IPS-18a (cell line): Measurements from ENCODE around the gene RBP2.

Experiments
- H3K27ac ChIP-seq: one replicate; pipeline ENCODE4 v1.5.1; 2013; ENCODE audit warnings: low read length
- H3K27me3 ChIP-seq: one replicate; pipeline ENCODE4 v1.6.1; 2013; ENCODE audit warnings: mild to moderate bottlenecking, low read length; ENCODE audit not compliant: control insufficient read depth, insufficient read depth
- H3K36me3 ChIP-seq: one replicate; pipeline ENCODE4 v1.6.1; 2013; ENCODE audit warnings: low read depth, low read length; ENCODE audit not compliant: control insufficient read depth
- H3K4me1 ChIP-seq: one replicate; pipeline ENCODE4 v1.6.1; 2013; ENCODE audit warnings: low read depth, low read length; ENCODE audit not compliant: control insufficient read depth
- H3K4me3 ChIP-seq: one replicate; pipeline ENCODE4 v1.5.1; 2013; ENCODE audit warnings: low read length
- H3K9ac ChIP-seq: one replicate; pipeline ENCODE4 v1.6.1; 2013; ENCODE audit warnings: mild to moderate bottlenecking, low read length, moderate library complexity
- H3K9me3 ChIP-seq: one replicate; pipeline ENCODE4 v1.6.1; 2013; ENCODE audit warnings: low read depth, low read length; ENCODE audit not compliant: control insufficient read depth

RBP2 gene

GRCh38 chr3:139476348-139476747 is at the start of gene RBP2:
TSS of gene RBP2 (minus strand) at chr3:139476516. CDS start at chr3:139476459, 57 bp downstream.
- Histone ChIP-seq H3K4me3 (no peak within 1 kb of the TSS), H3K36me3 (no peaks in the 10 kb centered on the region), H3K9me3 (no peaks in the 10 kb centered on the region), H3K27me3 (no peaks in the 10 kb centered on the region), H3K9ac (no peak within 1 kb of the TSS), H3K4me1 (peaks cover 4% of the 10 kb centered on the region), H3K27ac (no peak within 1 kb of the TSS)

- Histone ChIP-seq H3K4me3 (no peak overlapping the region), H3K9me3 (no peaks in the 10 kb centered on the region), H3K4me1 (peaks cover 22% of the 10 kb centered on the region), H3K27me3 (peaks cover 20% of the 10 kb centered on the region), H3K27ac (no peak overlapping the region), H3K36me3 (no peaks in the 10 kb centered on the region), H3K9ac (no peak overlapping the region)
These were observed 48.7 kb upstream of the RBP2 start for GRCh38 chr3:139524841-139525636.

GRCh38 chr3:139523718-139524117 is 47.4 kb upstream of the RBP2 start:
- H3K36me3 ChIP-seq, result no peaks in the 10 kb centered on the region
- no peak overlapping the region for H3K9ac ChIP-seq
- H3K9me3 ChIP-seq, result no peaks in the 10 kb centered on the region
- peaks cover 20% of the 10 kb centered on the region for H3K27me3 ChIP-seq
- H3K4me3 ChIP-seq, result no peak overlapping the region
- H3K27ac ChIP-seq, result no peak overlapping the region
- peaks cover 22% of the 10 kb centered on the region for H3K4me1 ChIP-seq

- H3K27me3 ChIP-seq, result peaks cover 20% of the 10 kb centered on the region
- H3K4me3 ChIP-seq, result no peak overlapping the region
- no peaks in the 10 kb centered on the region for H3K36me3 ChIP-seq
- H3K27ac ChIP-seq, result no peak overlapping the region
- no peak overlapping the region for H3K9ac ChIP-seq
- H3K4me1 ChIP-seq, result peaks cover 22% of the 10 kb centered on the region
- H3K9me3 ChIP-seq, result no peaks in the 10 kb centered on the region
These were observed 46.9 kb upstream of the RBP2 start for GRCh38 chr3:139523166-139523565.

GRCh38 chr3:139522421-139522820 is 46.1 kb upstream of the RBP2 start:
- Histone ChIP-seq H3K27ac (no peak overlapping the region), H3K4me3 (no peak overlapping the region), H3K27me3 (peaks cover 20% of the 10 kb centered on the region), H3K9me3 (no peaks in the 10 kb centered on the region), H3K4me1 (peaks cover 22% of the 10 kb centered on the region), H3K36me3 (no peaks in the 10 kb centered on the region), H3K9ac (no peak overlapping the region)

- no peaks in the 10 kb centered on the region for H3K36me3 ChIP-seq
- no peak overlapping the region for H3K27ac ChIP-seq
- no peak overlapping the region for H3K4me3 ChIP-seq
- H3K4me1 ChIP-seq, result peaks cover 22% of the 10 kb centered on the region
- H3K9me3 ChIP-seq, result no peaks in the 10 kb centered on the region
- no peak overlapping the region for H3K9ac ChIP-seq
- peaks cover 20% of the 10 kb centered on the region for H3K27me3 ChIP-seq
These were observed 45.5 kb upstream of the RBP2 start for GRCh38 chr3:139521816-139522215.

GRCh38 chr3:139521144-139521543 is 44.8 kb upstream of the RBP2 start:
- H3K27me3 ChIP-seq, result peaks cover 20% of the 10 kb centered on the region
- H3K4me3 ChIP-seq, result no peak overlapping the region
- H3K27ac ChIP-seq, result no peak overlapping the region
- no peak overlapping the region for H3K9ac ChIP-seq
- H3K36me3 ChIP-seq, result no peaks in the 10 kb centered on the region
- no peaks in the 10 kb centered on the region for H3K9me3 ChIP-seq
- H3K4me1 ChIP-seq, result peaks cover 22% of the 10 kb centered on the region

GRCh38 chr3:139519998-139520737 is 43.9 kb upstream of the RBP2 start:
- H3K4me1 ChIP-seq, result peaks cover 22% of the 10 kb centered on the region
- no peaks in the 10 kb centered on the region for H3K9me3 ChIP-seq
- no peak overlapping the region for H3K27ac ChIP-seq
- H3K36me3 ChIP-seq, result no peaks in the 10 kb centered on the region
- no peak overlapping the region for H3K4me3 ChIP-seq
- peaks cover 18% of the 10 kb centered on the region for H3K27me3 ChIP-seq
- H3K9ac ChIP-seq, result no peak overlapping the region

GRCh38 chr3:139518926-139519842 is 42.9 kb upstream of the RBP2 start:
- Histone ChIP-seq H3K9me3 (no peaks in the 10 kb centered on the region), H3K4me3 (no peak overlapping the region), H3K36me3 (no peaks in the 10 kb centered on the region), H3K27me3 (peaks cover 8% of the 10 kb centered on the region), H3K27ac (no peak overlapping the region), H3K4me1 (peaks cover 12% of the 10 kb centered on the region), H3K9ac (no peak overlapping the region)

- H3K9ac ChIP-seq, result no peak overlapping the region
- peaks cover 5% of the 10 kb centered on the region for H3K27me3 ChIP-seq
- no peaks in the 10 kb centered on the region for H3K36me3 ChIP-seq
- H3K4me3 ChIP-seq, result no peak overlapping the region
- H3K4me1 ChIP-seq, result peaks cover 3% of the 10 kb centered on the region
- no peak overlapping the region for H3K27ac ChIP-seq
- no peaks in the 10 kb centered on the region for H3K9me3 ChIP-seq
These were observed 42.0 kb upstream of the RBP2 start for GRCh38 chr3:139518306-139518705.
